ENCODE data around the gene PSORS1C1.

The PSORS1C1 gene

DNA sequence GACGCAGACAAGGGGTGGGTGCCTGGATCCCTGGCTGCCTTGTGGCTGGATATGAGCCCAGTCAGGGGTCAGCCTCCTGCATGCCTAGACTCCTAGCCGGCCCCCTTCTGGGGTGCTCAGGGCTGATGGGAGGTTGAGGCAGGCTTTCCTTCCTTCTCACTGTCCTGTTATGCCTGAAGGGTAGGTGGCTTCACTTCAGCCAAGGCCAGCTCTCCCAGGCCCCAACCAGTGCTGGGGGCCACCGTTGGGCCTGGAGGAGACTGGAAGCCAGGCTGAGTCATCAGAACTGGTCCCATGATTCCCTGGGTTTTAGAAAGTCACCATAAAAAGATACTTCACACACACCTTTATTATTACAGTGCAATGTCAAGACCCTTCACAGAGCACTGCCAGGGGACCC, 58.8 kb downstream of the PSORS1C1 start:
- no peak for DNase-seq (ENCODE audit: low read depth)
- in situ Hi-C loops (cut with HindIII; ENCODE audit: low sequenced_read_pairs): no loop called here
- H3K4me3 ChIP-seq (ENCODE audit: low read depth, low read length): no peak overlapping the region

DNA sequence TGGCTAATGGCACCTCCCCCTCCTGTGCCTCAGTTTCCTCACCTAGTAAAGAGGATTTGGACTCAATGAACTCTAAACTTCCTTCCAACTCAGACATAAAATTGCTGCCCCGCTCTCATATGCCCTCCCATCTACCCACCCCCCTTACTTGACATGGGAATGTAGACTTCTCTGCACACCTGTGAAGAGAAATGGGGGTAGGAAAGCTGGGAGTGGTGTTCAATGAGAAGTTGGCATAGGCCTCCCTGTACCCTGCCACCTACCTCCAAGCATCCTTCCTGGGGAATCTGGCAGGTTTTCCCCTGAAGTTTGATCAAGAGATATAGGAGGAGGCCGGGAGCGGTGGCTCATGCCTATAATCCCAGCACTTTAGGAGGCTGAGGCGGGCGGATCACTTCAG, 59.8 kb downstream of the PSORS1C1 start:
- in situ Hi-C loops (cut with HindIII; ENCODE audit: low sequenced_read_pairs): no loop called here
- no peak for DNase-seq (ENCODE audit: low read depth)
- TF ChIP-seq, protein P1, sequence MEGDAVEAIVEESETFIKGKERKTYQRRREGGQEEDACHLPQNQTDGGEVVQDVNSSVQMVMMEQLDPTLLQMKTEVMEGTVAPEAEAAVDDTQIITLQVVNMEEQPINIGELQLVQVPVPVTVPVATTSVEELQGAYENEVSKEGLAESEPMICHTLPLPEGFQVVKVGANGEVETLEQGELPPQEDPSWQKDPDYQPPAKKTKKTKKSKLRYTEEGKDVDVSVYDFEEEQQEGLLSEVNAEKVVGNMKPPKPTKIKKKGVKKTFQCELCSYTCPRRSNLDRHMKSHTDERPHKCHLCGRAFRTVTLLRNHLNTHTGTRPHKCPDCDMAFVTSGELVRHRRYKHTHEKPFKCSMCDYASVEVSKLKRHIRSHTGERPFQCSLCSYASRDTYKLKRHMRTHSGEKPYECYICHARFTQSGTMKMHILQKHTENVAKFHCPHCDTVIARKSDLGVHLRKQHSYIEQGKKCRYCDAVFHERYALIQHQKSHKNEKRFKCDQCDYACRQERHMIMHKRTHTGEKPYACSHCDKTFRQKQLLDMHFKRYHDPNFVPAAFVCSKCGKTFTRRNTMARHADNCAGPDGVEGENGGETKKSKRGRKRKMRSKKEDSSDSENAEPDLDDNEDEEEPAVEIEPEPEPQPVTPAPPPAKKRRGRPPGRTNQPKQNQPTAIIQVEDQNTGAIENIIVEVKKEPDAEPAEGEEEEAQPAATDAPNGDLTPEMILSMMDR (IDR thresholded peaks at IDR 0.05; ENCODE audit: low read depth, low read length, missing control alignments): no peak
- no peak overlapping the region for H3K4me3 ChIP-seq (ENCODE audit: low read depth, low read length)

More for the DNA sequence above, 58.8 kb downstream of the PSORS1C1 start:
- TF ChIP-seq, protein P1 (IDR thresholded peaks at IDR 0.05; ENCODE audit: low read depth, low read length, missing control alignments): no peak

DNA sequence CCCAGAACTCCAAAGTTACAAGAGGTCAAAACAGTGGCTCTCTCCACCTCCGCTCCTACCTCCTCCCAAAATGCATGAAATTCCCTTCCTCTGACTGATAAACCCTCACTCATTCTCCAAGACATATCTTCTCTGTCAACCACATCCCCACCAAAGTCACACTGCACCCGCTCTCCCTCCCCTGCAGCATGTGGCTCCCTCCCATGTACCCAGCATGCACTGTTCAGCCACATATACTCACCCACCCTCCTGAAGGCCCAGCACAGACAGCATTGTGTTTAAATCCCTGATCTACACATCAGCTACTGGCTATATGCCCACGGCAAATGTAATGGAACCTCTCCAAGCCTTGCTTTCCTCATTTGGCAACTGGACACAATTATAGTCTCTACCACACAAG, 61.4 kb downstream of the PSORS1C1 start:
- in situ Hi-C loops (cut with HindIII; ENCODE audit: low sequenced_read_pairs): no loop called here
- TF ChIP-seq, protein P1 (IDR thresholded peaks at IDR 0.05; ENCODE audit: low read depth, low read length, missing control alignments): no peak
- H3K4me3 ChIP-seq (ENCODE audit: low read depth, low read length): no peak overlapping the region
- no peak for DNase-seq (ENCODE audit: low read depth)

DNA sequence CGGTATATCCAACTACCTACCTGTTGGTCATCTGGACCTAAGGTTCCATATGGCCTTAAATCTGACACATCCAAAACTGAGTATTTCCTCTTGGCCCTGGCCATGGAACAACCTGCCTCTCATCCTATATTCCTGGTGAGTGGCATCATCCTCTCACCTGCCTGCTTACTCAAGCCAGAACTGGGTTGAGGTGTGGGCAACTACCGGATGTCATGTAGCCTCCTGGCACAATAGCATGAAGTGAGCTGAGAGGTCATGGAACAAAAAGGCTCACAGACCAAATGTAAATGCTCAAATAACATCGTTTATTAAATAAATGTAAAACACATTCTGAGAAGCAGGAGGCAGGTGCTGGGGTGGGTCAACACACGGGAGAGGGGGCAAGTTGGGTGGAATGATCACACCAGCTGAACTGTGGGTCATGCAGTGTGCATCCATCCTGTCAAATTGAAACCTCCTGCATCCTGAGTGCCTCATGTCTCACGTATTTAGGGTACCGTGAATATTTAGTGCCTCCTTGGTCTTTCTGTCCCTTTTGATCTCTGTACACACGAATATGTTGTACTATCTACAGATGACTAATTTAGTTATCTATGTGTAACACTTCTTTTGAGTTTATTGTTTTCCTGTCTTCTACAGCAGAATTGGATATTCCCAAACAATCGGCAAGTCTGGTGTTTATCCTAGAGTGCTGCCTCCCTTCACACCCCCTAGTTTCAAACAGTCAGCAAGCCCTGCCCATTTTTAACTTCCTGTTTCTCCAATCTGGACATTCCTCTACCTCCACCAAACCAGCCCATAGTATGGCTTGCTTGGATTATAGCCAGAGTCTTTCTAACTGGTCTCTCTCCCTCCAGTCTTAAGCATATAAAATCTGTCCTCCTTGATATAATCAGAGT, 63.8 kb downstream of the PSORS1C1 start:
- no peak for DNase-seq (ENCODE audit: low read depth)
- no peak overlapping the region for H3K4me3 ChIP-seq (ENCODE audit: low read depth, low read length)
- in situ Hi-C loops (cut with HindIII; ENCODE audit: low sequenced_read_pairs): no loop called here
- TF ChIP-seq, protein P1 (IDR thresholded peaks at IDR 0.05; ENCODE audit: low read depth, low read length, missing control alignments): no peak

DNA sequence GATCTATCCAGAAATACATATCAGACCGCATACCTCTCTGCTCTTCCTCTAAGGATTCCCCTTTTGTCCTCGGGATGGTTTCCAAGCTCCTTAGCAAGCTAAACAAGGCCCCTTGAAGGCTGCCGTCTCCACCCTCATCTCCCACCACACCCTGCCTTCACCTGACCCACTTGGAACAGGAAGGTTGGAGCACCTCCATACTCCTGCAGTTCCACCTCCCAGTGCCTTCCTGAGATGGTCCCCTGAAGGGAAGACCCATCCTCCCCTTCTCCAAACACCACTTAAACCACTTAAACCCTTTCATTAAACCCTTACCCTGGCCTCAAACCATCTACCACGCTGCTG, 64.4 kb downstream of the PSORS1C1 start:
- DNase-seq (ENCODE audit: low read depth): no peak
- H3K4me3 ChIP-seq (ENCODE audit: low read depth, low read length): no peak overlapping the region
- TF ChIP-seq, protein P1 (IDR thresholded peaks at IDR 0.05; ENCODE audit: low read depth, low read length, missing control alignments): no peak
- in situ Hi-C loops (cut with HindIII; ENCODE audit: low sequenced_read_pairs): no loop called here

DNA sequence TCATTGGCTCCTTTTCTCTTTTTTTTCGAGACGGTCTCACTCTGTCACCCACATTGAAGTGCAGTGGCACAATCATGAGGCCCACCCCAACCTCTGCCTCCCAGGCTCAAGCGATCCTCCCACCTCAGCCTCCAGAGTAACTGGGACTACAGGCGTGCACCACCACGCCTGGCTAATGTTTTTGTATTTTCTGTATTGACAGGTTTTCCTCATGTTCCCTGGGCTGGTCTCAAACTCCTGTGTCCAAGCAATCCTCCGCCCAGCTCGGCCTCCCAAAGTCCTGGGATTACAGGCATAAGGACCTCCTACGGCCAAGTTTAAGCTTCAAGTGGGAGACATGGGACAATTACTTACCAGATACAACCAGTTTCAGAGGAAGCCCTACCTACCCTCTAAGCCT, 65.3 kb downstream of the PSORS1C1 start:
- peak overlapping the region; percentile 27 for H3K4me3 ChIP-seq (ENCODE audit: low read depth, low read length)
- in situ Hi-C loops (cut with HindIII; ENCODE audit: low sequenced_read_pairs): no loop called here
- TF ChIP-seq, protein P1 (IDR thresholded peaks at IDR 0.05; ENCODE audit: low read depth, low read length, missing control alignments): no peak
- no peak for DNase-seq (ENCODE audit: low read depth)

Measured in astrocyte of the cerebellum (primary cell).